PFSK-1 (cell line): ENCODE measurements around the gene PRSS58.

Source experiments
- FOXP2 ChIP-seq: optimal IDR thresholded peaks from 2 replicates; pipeline ENCODE3; 2011; ENCODE audit warnings: borderline replicate concordance, control low read depth, inconsistent platforms; ENCODE audit not compliant: insufficient read depth; ENCODE audit errors: extremely low read length, extremely low read depth
- POLR2AphosphoS5 ChIP-seq: IDR thresholded peaks from 2 replicates; pipeline ENCODE4 v1.6.1; 2012; ENCODE audit warnings: low read depth, mild to moderate bottlenecking, control low read depth, low read length, moderate library complexity
- REST ChIP-seq, 2 experiments: IDR thresholded peaks; 2 replicates each; pipeline versions ENCODE4 v1.6.1 to v1.8.0; 2011 to 2012; ENCODE audit warnings: low read depth in 2 of 2, low read length in 2 of 2, control low read depth in 1 of 2, inconsistent platforms in 1 of 2, mild to moderate bottlenecking in 1 of 2, moderate library complexity in 1 of 2; ENCODE audit not compliant: insufficient read depth in 1 of 2
- SIN3A ChIP-seq: IDR thresholded peaks from 2 replicates; pipeline ENCODE4 v1.6.1; 2012; ENCODE audit warnings: mild to moderate bottlenecking, low read length, moderate library complexity, borderline replicate concordance; ENCODE audit not compliant: insufficient read depth
- TAF1 ChIP-seq: IDR thresholded peaks from 2 replicates; pipeline ENCODE4 v1.6.1; 2012; ENCODE audit warnings: low read length, control low read depth, borderline replicate concordance; ENCODE audit not compliant: insufficient read depth

Gene PRSS58

GRCh38 chr7:142228537-142229104 lies 29.2 kb downstream of the PRSS58 start:
- TF ChIP-seq TAF1: no peak
- TF ChIP-seq FOXP2: no peak
- TF ChIP-seq REST (IDR thresholded peaks at IDR 0.05; ENCODE audit: insufficient read depth in 1 of 2, low read depth in 2 of 2, low read length in 2 of 2): no peak
- TF ChIP-seq POLR2AphosphoS5: no peak
- TF ChIP-seq SIN3A: no peak
